ENCODE measurements around the gene SFMBT1. TPM values are rescaled to one million over a fixed set of nuclear protein-coding genes. Genes with fewer than 3 reads are reported as not detected.

SFMBT1 gene
- total and polyA plus RNA-seq, 9 donors = 1.2 to 21.1 (median 6.2) TPM

DNA sequence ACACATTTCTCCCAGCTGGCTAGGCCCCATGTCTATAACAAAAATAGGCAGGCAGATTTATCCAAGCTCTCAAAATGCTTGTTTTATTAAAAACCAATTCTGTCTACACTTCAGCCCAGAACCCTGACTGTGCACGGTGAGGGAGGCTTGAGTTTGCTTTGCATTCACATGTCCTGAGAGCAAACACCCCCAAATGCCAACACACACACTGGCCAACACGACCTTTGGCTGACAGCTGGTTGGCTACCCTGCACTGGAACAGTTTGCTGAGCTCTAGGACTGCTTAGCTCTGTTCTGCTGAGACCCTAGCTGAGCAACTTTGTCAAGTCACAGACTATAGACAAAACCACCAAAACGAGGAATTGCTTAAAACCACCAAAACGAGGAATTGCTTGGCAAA lies 152.2 kb downstream of the SFMBT1 start:
- TF ChIP-seq, protein P1, sequence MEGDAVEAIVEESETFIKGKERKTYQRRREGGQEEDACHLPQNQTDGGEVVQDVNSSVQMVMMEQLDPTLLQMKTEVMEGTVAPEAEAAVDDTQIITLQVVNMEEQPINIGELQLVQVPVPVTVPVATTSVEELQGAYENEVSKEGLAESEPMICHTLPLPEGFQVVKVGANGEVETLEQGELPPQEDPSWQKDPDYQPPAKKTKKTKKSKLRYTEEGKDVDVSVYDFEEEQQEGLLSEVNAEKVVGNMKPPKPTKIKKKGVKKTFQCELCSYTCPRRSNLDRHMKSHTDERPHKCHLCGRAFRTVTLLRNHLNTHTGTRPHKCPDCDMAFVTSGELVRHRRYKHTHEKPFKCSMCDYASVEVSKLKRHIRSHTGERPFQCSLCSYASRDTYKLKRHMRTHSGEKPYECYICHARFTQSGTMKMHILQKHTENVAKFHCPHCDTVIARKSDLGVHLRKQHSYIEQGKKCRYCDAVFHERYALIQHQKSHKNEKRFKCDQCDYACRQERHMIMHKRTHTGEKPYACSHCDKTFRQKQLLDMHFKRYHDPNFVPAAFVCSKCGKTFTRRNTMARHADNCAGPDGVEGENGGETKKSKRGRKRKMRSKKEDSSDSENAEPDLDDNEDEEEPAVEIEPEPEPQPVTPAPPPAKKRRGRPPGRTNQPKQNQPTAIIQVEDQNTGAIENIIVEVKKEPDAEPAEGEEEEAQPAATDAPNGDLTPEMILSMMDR (IDR thresholded peaks at IDR 0.05) = no peak
- no peak for TF ChIP-seq POLR2A (IDR thresholded peaks at IDR 0.05)
- no peak for TF ChIP-seq EP300 (IDR thresholded peaks at IDR 0.05)
- Histone ChIP-seq H3K36me3 (no peaks in the 10 kb centered on the region), H3K27ac (peak overlapping the region; percentile 16 to 74), H3K4me1 (ENCODE audit: insufficient read depth) (peaks cover 19% of the 10 kb centered on the region), H3K4me3 (no peak overlapping the region), H3K27me3 (no peaks in the 10 kb centered on the region), H3K9me3 (no peaks in the 10 kb centered on the region)
- intact Hi-C loops (cut with DNase I) = no loop called here
- 8 to 18% (median 10%) methylated on average over 4 of the region's 4 CpGs for WGBS, 3 donors
- peak in 1 of 5 donors; percentile 36 for DNase-seq

- H3K4me3 ChIP-seq = peak overlapping the region; percentile 6
- WGBS, 3 donors = 34 to 43% (median 39%) methylated on average over 8 of the region's 8 CpGs
- TF ChIP-seq EP300 (IDR thresholded peaks at IDR 0.05) (no peak), POLR2A (IDR thresholded peaks at IDR 0.05) (no peak)
- TF ChIP-seq, protein P1 (IDR thresholded peaks at IDR 0.05) = no peak
- H3K4me1 ChIP-seq (ENCODE audit: insufficient read depth) = peaks cover 19% of the 10 kb centered on the region
- no peak for DNase-seq
- intact Hi-C loops (cut with DNase I) = no loop called here
- peak overlapping the region; percentile 16 to 74 for H3K27ac ChIP-seq
- H3K27me3 ChIP-seq = no peaks in the 10 kb centered on the region
- H3K36me3 ChIP-seq = no peaks in the 10 kb centered on the region
- no peaks in the 10 kb centered on the region for H3K9me3 ChIP-seq
Observed at GRCh38 chr3:52892625-52893311, 153.1 kb downstream of the SFMBT1 start.

GRCh38 chr3:52892290-52892624 lies 153.6 kb downstream of the SFMBT1 start:
- TF ChIP-seq POLR2A (IDR thresholded peaks at IDR 0.05) = no peak
- no peak for TF ChIP-seq EP300 (IDR thresholded peaks at IDR 0.05)
- TF ChIP-seq, protein P1 (IDR thresholded peaks at IDR 0.05) = no peak
- no peaks in the 10 kb centered on the region for H3K9me3 ChIP-seq
- no peak overlapping the region for H3K4me3 ChIP-seq
- H3K27ac ChIP-seq = peak overlapping the region in 1 of 2 donors; percentile 74
- 58 to 69% (median 68%) methylated on average over 5 of the region's 5 CpGs for WGBS, 3 donors
- no peaks in the 10 kb centered on the region for H3K36me3 ChIP-seq
- H3K4me1 ChIP-seq (ENCODE audit: insufficient read depth) = peaks cover 19% of the 10 kb centered on the region
- DNase-seq = no peak
- H3K27me3 ChIP-seq = no peaks in the 10 kb centered on the region
- intact Hi-C loops (cut with DNase I) = no loop called here

- no peak for DNase-seq
Observed at GRCh38 chr3:52891615-52892081, 154.2 kb downstream of the SFMBT1 start.

More at GRCh38 chr3:52891615-52892081, 154.2 kb downstream of the SFMBT1 start:
- H3K36me3 ChIP-seq = no peaks in the 10 kb centered on the region
- intact Hi-C loops (cut with DNase I) = no loop called here
- H3K9me3 ChIP-seq = no peaks in the 10 kb centered on the region
- H3K4me1 ChIP-seq (ENCODE audit: insufficient read depth) = peaks cover 19% of the 10 kb centered on the region
- H3K27me3 ChIP-seq = no peaks in the 10 kb centered on the region
- H3K27ac ChIP-seq = peak overlapping the region in 1 of 2 donors; percentile 74
- TF ChIP-seq, protein P1 (IDR thresholded peaks at IDR 0.05) = no peak
- TF ChIP-seq POLR2A (IDR thresholded peaks at IDR 0.05) = no peak
- TF ChIP-seq EP300 (IDR thresholded peaks at IDR 0.05) = no peak
- WGBS, 3 donors = 34 to 54% (median 40%) methylated on average over 2 of the region's 2 CpGs
- H3K4me3 ChIP-seq = no peak overlapping the region

All from ovary (tissue), 9 donors.